ENCODE measurements around the gene GSS.

The GSS gene

DNA sequence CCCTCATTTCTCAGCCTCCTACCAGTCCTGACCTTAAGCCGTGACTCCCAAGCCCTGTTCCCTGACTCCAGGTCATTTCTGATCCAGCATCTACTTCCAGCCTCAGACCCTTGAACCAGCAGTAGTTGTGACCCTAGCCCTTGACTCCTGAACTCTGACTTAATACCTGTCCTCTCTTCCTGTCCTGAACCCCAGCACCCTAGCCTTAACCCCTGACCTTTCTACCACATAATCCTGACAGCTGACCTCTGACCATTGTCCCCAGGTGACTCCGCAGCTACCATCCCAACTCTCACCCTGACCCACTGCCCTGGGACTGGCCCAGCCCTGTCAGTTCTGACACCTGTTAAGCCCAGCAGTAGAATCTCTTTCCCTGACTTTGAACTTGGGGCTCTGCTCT lies 42.2 kb upstream of the GSS start:
- TF ChIP-seq ZNF274 (IDR thresholded peaks at IDR 0.05; ENCODE audit: low read depth, low read length), result no peak
- H3K4me3 ChIP-seq (ENCODE audit: low read length), result no peak overlapping the region

DNA sequence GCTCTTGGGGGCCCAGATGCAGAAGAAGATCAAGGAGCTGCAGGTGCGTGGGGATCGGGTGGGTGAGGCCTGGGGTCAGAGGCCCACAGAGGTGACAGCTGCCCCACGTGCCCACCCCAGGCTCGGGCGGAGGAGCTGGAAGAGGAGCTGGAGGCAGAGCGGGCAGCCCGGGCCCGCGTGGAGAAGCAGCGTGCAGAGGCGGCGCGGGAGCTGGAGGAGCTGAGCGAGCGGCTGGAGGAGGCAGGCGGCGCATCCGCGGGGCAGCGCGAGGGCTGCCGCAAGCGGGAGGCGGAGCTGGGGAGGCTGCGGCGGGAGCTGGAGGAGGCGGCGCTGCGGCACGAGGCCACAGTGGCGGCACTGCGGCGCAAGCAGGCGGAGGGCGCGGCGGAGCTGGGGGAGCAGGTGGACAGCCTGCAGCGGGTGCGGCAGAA lies 41.5 kb upstream of the GSS start:
- no peak for TF ChIP-seq ZNF274 (IDR thresholded peaks at IDR 0.05; ENCODE audit: low read depth, low read length)

DNA sequence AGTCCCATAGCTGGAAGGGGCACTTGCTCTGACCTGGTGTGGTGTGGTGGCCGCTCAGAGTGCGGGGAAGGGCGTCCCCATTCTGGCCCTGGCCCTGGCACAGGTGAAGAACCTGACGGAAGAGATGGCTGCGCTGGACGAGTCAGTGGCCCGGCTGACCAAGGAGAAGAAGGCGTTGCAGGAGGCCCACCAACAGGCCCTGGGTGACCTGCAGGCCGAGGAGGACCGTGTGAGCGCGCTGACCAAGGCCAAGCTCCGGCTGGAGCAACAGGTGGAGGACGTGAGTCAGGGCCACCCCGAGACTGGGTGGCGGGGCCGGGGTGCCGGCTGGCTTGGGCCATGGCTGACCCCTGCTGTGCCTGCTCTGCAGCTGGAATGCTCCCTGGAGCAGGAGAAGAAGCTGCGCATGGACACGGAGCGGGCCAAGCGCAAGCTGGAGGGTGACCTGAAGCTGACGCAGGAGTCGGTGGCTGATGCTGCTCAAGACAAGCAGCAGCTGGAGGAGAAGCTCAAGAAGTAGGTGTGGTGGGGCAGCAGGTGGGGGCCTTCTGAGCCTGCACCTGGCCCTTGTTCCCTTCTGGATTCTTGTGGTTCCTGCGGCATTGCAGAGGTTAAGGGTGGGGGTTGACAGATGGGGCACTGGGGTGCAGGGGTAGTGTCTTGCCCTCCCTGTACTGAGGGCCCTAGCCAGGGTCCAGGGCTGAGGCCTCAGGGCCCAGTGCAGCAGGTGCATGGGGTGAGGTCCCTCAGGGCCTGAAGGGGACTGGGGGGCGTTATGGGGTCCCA lies 40.8 kb upstream of the GSS start:
- TF ChIP-seq ZNF274 (IDR thresholded peaks at IDR 0.05; ENCODE audit: low read depth, low read length), result no peak

More for the DNA sequence above, 41.5 kb upstream of the GSS start:
- H3K4me3 ChIP-seq (ENCODE audit: low read length), result no peak overlapping the region

DNA sequence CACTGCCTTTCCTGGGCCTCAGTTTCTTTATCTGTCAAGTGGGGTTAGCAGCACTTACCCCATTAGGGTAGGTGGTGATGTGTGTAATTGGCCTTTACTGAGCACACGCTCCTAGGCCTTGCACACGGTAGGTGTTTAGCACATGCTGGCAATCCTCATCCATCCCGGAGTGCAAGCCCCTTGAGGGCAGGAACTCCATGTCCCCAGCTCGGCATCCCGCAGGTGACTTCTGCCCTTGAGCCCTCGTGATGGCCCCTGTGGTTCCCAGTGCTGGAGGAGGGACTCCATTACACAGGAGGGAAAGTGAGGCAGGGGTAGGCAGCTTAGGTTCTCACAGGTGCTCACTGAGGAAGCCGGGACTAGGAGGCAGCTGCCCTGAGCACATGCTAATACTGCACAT lies 40.1 kb upstream of the GSS start:
- H3K4me3 ChIP-seq (ENCODE audit: low read length), result no peak overlapping the region
- TF ChIP-seq ZNF274 (IDR thresholded peaks at IDR 0.05; ENCODE audit: low read depth, low read length), result no peak

More for the DNA sequence above, 40.8 kb upstream of the GSS start:
- no peak overlapping the region for H3K4me3 ChIP-seq (ENCODE audit: low read length)

GRCh38 chr20:34995192-34995591 lies 39.6 kb upstream of the GSS start:
- no peak overlapping the region for H3K4me3 ChIP-seq (ENCODE audit: low read length)
- TF ChIP-seq ZNF274 (IDR thresholded peaks at IDR 0.05; ENCODE audit: low read depth, low read length), result no peak

- no peak overlapping the region for H3K4me3 ChIP-seq (ENCODE audit: low read length)
- TF ChIP-seq ZNF274 (IDR thresholded peaks at IDR 0.05; ENCODE audit: low read depth, low read length), result no peak
Measured at GRCh38 chr20:34994509-34995131, 39.0 kb upstream of the GSS start.

DNA sequence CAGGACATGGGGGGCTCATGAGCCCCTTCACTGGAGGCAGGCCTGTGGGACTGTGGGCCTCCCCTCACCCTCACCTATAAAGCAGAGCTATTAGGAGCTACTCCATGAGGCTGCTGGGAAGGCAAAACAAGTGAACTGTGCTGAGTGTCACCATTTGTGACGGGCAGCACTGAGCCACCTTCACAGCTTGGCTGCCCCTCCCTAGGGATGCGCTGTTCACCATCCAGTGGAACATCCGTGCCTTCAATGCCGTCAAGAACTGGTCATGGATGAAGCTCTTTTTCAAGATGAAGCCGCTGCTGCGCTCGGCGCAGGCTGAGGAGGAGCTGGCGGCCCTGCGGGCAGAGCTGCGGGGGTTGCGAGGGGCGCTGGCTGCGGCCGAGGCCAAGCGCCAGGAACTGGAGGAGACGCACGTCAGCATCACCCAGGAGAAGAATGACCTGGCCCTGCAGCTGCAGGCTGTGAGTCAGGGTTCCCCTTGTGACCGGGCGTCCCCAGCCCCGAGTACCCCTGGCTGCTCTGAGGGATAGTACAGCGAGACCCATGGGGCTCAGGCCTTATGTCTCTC lies 38.4 kb upstream of the GSS start:
- TF ChIP-seq ZNF274 (IDR thresholded peaks at IDR 0.05; ENCODE audit: low read depth, low read length), result no peak
- H3K4me3 ChIP-seq (ENCODE audit: low read length), result no peak overlapping the region

DNA sequence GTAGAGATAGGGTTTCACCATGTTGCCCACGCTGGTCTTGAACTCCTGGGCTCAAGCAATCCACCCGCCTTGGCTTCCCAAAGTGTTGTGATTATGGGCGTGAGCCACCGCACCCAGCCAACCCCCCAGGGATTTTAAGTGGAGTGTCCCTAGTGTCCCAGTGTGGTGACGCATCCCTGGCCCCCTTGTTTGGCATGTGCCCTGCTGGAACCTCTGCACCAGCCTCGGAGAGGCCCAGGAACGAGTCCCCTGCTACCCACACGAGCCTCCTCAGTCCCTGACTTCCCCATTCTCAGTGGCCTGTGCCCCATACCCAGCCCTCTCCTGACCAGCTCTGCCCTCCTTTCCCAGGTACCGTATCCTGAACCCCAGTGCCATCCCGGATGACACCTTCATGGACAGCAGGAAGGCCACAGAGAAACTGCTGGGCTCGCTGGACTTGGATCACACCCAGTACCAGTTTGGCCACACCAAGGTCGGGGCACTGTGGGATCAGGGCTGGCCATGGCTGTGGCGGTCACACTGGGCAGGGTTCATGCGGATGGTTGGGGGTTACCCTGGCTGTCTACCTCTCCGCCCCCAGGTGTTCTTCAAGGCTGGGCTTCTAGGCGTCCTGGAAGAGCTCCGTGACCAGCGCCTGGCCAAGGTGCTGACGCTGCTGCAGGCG lies 37.3 kb upstream of the GSS start:
- TF ChIP-seq ZNF274 (IDR thresholded peaks at IDR 0.05; ENCODE audit: low read depth, low read length), result no peak

DNA sequence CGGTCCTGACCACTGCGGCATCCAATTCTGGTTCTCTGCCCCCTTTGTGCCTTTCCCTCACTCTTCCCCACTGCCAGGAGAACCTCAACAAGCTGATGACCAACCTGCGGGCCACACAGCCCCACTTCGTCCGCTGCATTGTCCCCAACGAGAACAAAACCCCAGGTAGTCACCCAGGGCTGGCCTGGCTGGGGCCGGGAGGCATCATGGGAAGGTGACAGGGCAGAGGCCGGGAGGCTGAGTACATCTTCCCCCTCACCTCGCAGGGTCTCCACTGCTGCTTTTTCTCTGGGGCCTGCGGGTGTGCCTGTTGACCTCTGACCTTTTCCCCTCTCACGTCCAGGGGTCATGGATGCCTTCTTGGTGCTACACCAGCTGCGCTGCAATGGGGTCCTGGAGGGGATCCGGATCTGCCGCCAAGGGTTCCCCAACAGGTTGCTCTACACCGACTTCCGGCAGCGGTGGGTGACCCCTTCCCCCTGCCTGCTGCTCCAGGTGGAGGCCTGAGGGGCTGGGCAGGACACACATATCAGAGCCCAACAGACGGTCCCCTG lies 35.1 kb upstream of the GSS start:
- H3K4me3 ChIP-seq (ENCODE audit: low read length), result no peak overlapping the region
- no peak for TF ChIP-seq ZNF274 (IDR thresholded peaks at IDR 0.05; ENCODE audit: low read depth, low read length)

More for the DNA sequence above, 37.3 kb upstream of the GSS start:
- H3K4me3 ChIP-seq (ENCODE audit: low read length), result no peak overlapping the region

DNA sequence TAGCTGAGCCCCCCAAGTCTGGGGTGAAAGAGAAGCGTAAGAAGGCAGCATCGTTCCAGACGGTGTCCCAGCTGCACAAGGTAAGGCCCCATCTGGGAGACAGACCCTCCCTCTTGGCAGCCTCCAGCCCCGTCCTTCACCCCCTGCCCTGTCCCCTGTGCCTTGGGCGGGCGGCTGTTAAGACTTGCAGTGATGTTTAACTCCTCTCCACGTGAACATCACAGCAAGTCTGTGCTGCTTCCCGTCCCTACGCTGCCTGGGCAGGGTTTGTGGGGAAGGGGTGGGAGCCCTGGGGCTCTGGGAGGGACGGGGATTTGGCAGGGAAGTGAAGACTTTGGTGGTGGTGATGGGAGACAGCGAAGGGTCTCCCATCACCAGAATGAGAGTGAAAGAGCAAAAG lies 34.6 kb upstream of the GSS start:
- TF ChIP-seq ZNF274 (IDR thresholded peaks at IDR 0.05; ENCODE audit: low read depth, low read length), result no peak
- no peak overlapping the region for H3K4me3 ChIP-seq (ENCODE audit: low read length)

GRCh38 chr20:34989670-34990069 lies 34.1 kb upstream of the GSS start:
- no peak overlapping the region for H3K4me3 ChIP-seq (ENCODE audit: low read length)
- TF ChIP-seq ZNF274 (IDR thresholded peaks at IDR 0.05; ENCODE audit: low read depth, low read length), result no peak

DNA sequence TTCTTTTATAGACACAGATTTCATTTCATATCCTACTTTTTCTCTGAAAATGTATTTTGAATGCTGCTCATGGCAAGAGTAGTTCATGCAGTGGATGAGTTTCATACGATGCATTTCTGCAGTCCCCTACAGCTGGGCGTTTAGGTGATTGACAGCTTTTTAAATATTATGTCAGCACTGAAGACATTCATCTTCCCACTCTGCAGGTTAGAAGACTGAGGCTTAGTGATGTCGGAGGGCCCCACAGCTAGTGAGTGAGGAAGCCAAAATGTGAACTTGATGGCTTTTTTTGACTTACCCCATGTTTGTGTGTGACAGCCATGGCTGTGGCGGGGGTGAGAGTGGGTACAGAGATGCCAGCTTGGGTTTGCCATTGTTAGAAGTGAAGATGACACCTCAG lies 33.5 kb upstream of the GSS start:
- TF ChIP-seq ZNF274 (IDR thresholded peaks at IDR 0.05; ENCODE audit: low read depth, low read length), result no peak

GRCh38 chr20:34988191-34988540 lies 32.6 kb upstream of the GSS start:
- no peak for TF ChIP-seq ZNF274 (IDR thresholded peaks at IDR 0.05; ENCODE audit: low read depth, low read length)
- H3K4me3 ChIP-seq (ENCODE audit: low read length), result no peak overlapping the region

More for the DNA sequence above, 33.5 kb upstream of the GSS start:
- H3K4me3 ChIP-seq (ENCODE audit: low read length), result no peak overlapping the region
